Calu3 (cell line): ENCODE measurements around the gene CMKLR1. TPM values are rescaled to one million over a fixed set of nuclear protein-coding genes. Genes with fewer than 3 reads are reported as not detected.

ENCODE experiments used
- BruUV-seq: library from RNA; stranded (reverse); fragments of 400-500 nt; replicated peaks from 2 replicates; lab custom pipeline; 2021; lab: Mats Ljungman, UMichigan
- CTCF ChIA-PET: fragments of 300-600 bp; sonication (Branson Sonifier 250); formaldehyde crosslinking; loops from one replicate; lab custom pipeline; 2022; ENCODE audit warnings: antibody characterized with exemption; lab: Charles Lee
- DNase-seq: peaks from one replicate; pipeline ENCODE4 v3.0.0; 2022
- H3K27ac Mint-ChIP-seq: one replicate; pipeline ENCODE4 v1.8.0; 2022; ENCODE audit warnings: mixed read lengths; ENCODE audit not compliant: unreplicated experiment
- H3K27me3 Mint-ChIP-seq: one replicate; pipeline ENCODE4 v1.8.0; 2022; ENCODE audit warnings: mixed read lengths; ENCODE audit not compliant: unreplicated experiment
- H3K36me3 Mint-ChIP-seq: one replicate; pipeline ENCODE4 v1.8.0; 2022; ENCODE audit warnings: mild to moderate bottlenecking, moderate library complexity, mixed read lengths; ENCODE audit not compliant: insufficient read depth, unreplicated experiment
- H3K4me1 Mint-ChIP-seq: one replicate; pipeline ENCODE4 v1.8.0; 2022; ENCODE audit warnings: mild to moderate bottlenecking, low read depth, mixed read lengths; ENCODE audit not compliant: unreplicated experiment
- H3K4me3 Mint-ChIP-seq: one replicate; pipeline ENCODE4 v1.8.0; 2022; ENCODE audit warnings: mild to moderate bottlenecking, low read depth, moderate library complexity, mixed read lengths; ENCODE audit not compliant: unreplicated experiment
- H3K9me3 Mint-ChIP-seq: one replicate; pipeline ENCODE4 v1.8.0; 2022; ENCODE audit warnings: low read depth, mixed read lengths; ENCODE audit not compliant: unreplicated experiment
- CTCF ChIP-seq: fragments of 200-600 bp; IDR thresholded peaks from one replicate; pipeline ENCODE4 v1.8.0; 2022; ENCODE audit warnings: antibody characterized with exemption; ENCODE audit not compliant: unreplicated experiment
- intact Hi-C: fragments of 100-400 bp; cut with micrococcal nuclease; formaldehyde crosslinking; loops from one replicate; pipeline ENCODE4 v1.10.0; 2022; ENCODE audit not compliant: unreplicated experiment
- total RNA-seq: library from RNA; stranded (reverse); gene quantifications from 2 replicates; pipeline ENCODE4 v1.2.3, GENCODE V29; 2022

CMKLR1 gene
- total RNA-seq, 1 experiment from 2014 or later = not detected

DNA sequence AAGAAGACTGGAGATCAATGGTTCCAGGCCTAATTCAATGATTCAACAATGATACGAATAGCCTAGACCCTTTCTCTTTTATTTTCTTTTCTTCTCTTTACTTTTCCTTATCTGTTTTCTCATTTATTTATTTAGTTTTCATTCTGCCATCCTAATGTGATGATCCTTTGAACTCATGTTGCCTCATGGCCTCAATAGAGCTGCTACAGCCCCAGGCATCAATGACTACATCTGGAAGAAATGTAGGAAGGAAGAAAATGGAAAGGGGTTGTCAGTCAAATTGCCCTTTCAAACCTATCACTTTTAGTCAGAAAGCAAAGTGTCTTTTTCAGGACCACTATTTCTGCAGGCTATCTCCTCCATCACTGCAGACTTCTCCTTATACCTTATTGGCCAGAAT lies 69.9 kb downstream of the CMKLR1 start:
- DNase-seq = no peak
- Mint-ChIP-seq H3K36me3 (no peaks in the 10 kb centered on the region), H3K4me3 (no peak overlapping the region), H3K27ac (no peak overlapping the region), H3K27me3 (peaks cover 38% of the 10 kb centered on the region), H3K9me3 (peaks cover 2% of the 10 kb centered on the region), H3K4me1 (peaks cover 22% of the 10 kb centered on the region)
- TF ChIP-seq CTCF = no peak
- CTCF ChIA-PET = interaction anchor here (0.7 to 1.0 kb wide), 2 partner anchors 30 to 37 kb away, joined by 4 to 5 read pairs; no protein-coding TSS in a partner anchor
- intact Hi-C loops = no loop called here
- BruUV-seq = no TSS peak

GRCh38 chr12:108268397-108268796 lies 70.7 kb downstream of the CMKLR1 start:
- no TSS peak for BruUV-seq
- TF ChIP-seq CTCF = no peak
- intact Hi-C loops = no loop called here
- Mint-ChIP-seq H3K9me3 (peaks cover 2% of the 10 kb centered on the region), H3K27ac (no peak overlapping the region), H3K27me3 (peaks cover 38% of the 10 kb centered on the region), H3K4me3 (no peak overlapping the region), H3K36me3 (no peaks in the 10 kb centered on the region), H3K4me1 (peaks cover 22% of the 10 kb centered on the region)
- CTCF ChIA-PET = no interaction called here
- DNase-seq = no peak

GRCh38 chr12:108267450-108267849 lies 71.7 kb downstream of the CMKLR1 start:
- no peaks in the 10 kb centered on the region for H3K36me3 Mint-ChIP-seq
- no peak overlapping the region for H3K4me3 Mint-ChIP-seq
- no TSS peak for BruUV-seq
- no peak overlapping the region for H3K27ac Mint-ChIP-seq
- CTCF ChIA-PET = no interaction called here
- intact Hi-C loops = loop anchor here (1.0 kb wide), 1 partner anchor 34 kb away; no protein-coding TSS in a partner anchor
- DNase-seq = no peak
- no peak for TF ChIP-seq CTCF
- H3K27me3 Mint-ChIP-seq = peaks cover 43% of the 10 kb centered on the region
- peaks cover 22% of the 10 kb centered on the region for H3K4me1 Mint-ChIP-seq
- peaks cover 2% of the 10 kb centered on the region for H3K9me3 Mint-ChIP-seq

DNA sequence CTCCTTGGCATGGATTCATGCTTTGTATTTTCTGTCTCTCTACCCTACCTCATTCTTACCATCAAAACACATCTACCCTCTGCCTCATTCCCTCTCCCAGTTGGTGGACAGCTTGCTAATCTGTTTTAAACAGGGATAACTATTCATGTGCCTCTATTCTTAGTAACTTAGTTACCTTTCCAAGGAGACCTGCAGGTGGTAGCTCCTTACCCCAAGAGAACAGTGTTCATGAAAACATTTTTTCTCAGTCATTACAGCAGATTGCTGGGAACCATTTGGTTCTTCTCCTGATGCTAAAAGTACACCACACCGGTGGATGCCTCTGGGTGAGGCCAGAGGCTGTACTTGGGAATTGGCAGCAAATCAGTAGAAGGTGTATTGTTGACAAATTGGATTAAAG lies 73.0 kb downstream of the CMKLR1 start:
- CTCF ChIA-PET = no interaction called here
- H3K9me3 Mint-ChIP-seq = peaks cover 2% of the 10 kb centered on the region
- H3K4me1 Mint-ChIP-seq = peaks cover 22% of the 10 kb centered on the region
- no peak for TF ChIP-seq CTCF
- H3K4me3 Mint-ChIP-seq = no peak overlapping the region
- H3K27ac Mint-ChIP-seq = no peak overlapping the region
- BruUV-seq = no TSS peak
- intact Hi-C loops = no loop called here
- no peaks in the 10 kb centered on the region for H3K36me3 Mint-ChIP-seq
- DNase-seq = no peak
- peaks cover 51% of the 10 kb centered on the region for H3K27me3 Mint-ChIP-seq
